DOHH2 (cell line): Measurements from ENCODE around the gene NAT10.

ENCODE experiments used
- H3F3A ChIP-seq: fragments of 200-600 bp; sonication (generic), shearing (Covaris generic); 2 replicates; pipeline ENCODE4 v1.6.0; 2016; ENCODE audit warnings: antibody characterized with exemption, mild to moderate bottlenecking; ENCODE audit not compliant: control insufficient read depth, insufficient read depth
- H3K27ac ChIP-seq: fragments of 200-600 bp; sonication (generic); 2 replicates; pipeline ENCODE4 v1.5.1; 2014; ENCODE audit warnings: low read depth, mild to moderate bottlenecking, low read length, moderate library complexity
- H3K27me3 ChIP-seq: fragments of 200-600 bp; sonication (generic); 2 replicates; pipeline ENCODE4 v1.6.1; 2014; ENCODE audit warnings: mild to moderate bottlenecking, low read length, mixed read lengths; ENCODE audit not compliant: control insufficient read depth
- H3K36me3 ChIP-seq: fragments of 200-600 bp; sonication (generic); 2 replicates; pipeline ENCODE4 v1.6.1; 2014; ENCODE audit warnings: mild to moderate bottlenecking, low read length, moderate library complexity, mixed read lengths; ENCODE audit not compliant: control insufficient read depth
- H3K4me1 ChIP-seq: fragments of 200-600 bp; sonication (generic); 2 replicates; pipeline ENCODE4 v1.6.1; 2014; ENCODE audit warnings: mild to moderate bottlenecking, low read length, mixed read lengths; ENCODE audit not compliant: control insufficient read depth
- H3K4me2 ChIP-seq: fragments of 200-600 bp; sonication (generic); 2 replicates; pipeline ENCODE4 v1.6.0; 2014; ENCODE audit warnings: mild to moderate bottlenecking, low read length, moderate library complexity
- H3K4me3 ChIP-seq: fragments of 200-600 bp; sonication (generic); 2 replicates; pipeline ENCODE4 v1.5.1; 2014; ENCODE audit warnings: mild to moderate bottlenecking, low read length, mixed read lengths
- H3K79me2 ChIP-seq: fragments of 200-600 bp; sonication (generic); 2 replicates; pipeline ENCODE4 v1.6.1; 2014; ENCODE audit warnings: mild to moderate bottlenecking, low read length, mixed read lengths; ENCODE audit not compliant: control insufficient read depth
- H3K9me2 ChIP-seq: fragments of 200-600 bp; sonication (generic); replicated peaks from 2 replicates; pipeline ENCODE4 v1.6.1; 2014; ENCODE audit warnings: mild to moderate bottlenecking, low read length, mixed read lengths; ENCODE audit not compliant: control insufficient read depth
- H3K9me3 ChIP-seq: fragments of 200-600 bp; sonication (generic); 2 replicates; pipeline ENCODE4 v1.6.1; 2014; ENCODE audit warnings: antibody characterized with exemption, low read length, mixed read lengths; ENCODE audit not compliant: control insufficient read depth, insufficient read depth
- H4K20me1 ChIP-seq: fragments of 200-600 bp; sonication (generic); 2 replicates; pipeline ENCODE4 v1.6.0; 2014; ENCODE audit warnings: low read depth, mild to moderate bottlenecking, antibody characterized with exemption, low read length, moderate library complexity; ENCODE audit not compliant: control insufficient read depth, insufficient read depth
- EZH2phosphoT487 ChIP-seq: fragments of 200-600 bp; sonication (generic); IDR thresholded peaks from 2 replicates; pipeline ENCODE4 v1.6.1; 2017; ENCODE audit warnings: borderline replicate concordance, mild to moderate bottlenecking, antibody characterized with exemption, low read length, moderate library complexity, mixed read lengths
- TF ChIP-seq, protein P1 (sequence below): fragments of 200-600 bp; sonication (generic); IDR thresholded peaks from one replicate; pipeline ENCODE4 v1.5.1; 2014; ENCODE audit warnings: antibody characterized with exemption, mild to moderate bottlenecking, low read depth, low read length; ENCODE audit not compliant: poor library complexity, severe bottlenecking

The NAT10 gene

DNA sequence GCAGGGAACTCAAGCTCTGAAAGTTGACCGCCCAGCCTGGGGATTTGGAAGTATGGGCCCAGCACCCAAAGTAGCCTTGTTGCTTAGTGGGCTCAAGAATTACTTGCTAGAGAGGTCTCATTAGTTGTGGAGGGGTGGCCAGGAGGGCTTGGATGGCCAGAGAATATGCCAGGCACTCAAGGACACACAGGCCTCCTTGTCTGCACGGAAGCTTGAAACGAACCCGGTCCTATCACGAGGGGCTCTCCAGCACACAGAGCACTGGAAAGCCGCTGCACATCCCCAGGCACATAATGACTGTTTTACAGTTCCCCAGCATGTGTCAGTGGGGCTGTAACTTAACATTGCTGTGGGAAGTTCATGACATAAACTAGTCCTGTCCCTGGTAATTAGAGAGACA, 55.9 kb downstream of the NAT10 start:
- Histone ChIP-seq H4K20me1 (no peaks in the 10 kb centered on the region), H3K36me3 (no peaks in the 10 kb centered on the region), H3F3A (no peaks in the 10 kb centered on the region), H3K4me1 (no peaks in the 10 kb centered on the region), H3K9me2 (no peaks in the 10 kb centered on the region), H3K79me2 (no peaks in the 10 kb centered on the region), H3K9me3 (no peaks in the 10 kb centered on the region), H3K27ac (no peak overlapping the region), H3K4me3 (no peak overlapping the region), H3K27me3 (no peaks in the 10 kb centered on the region), H3K4me2 (no peak overlapping the region)
- TF ChIP-seq, protein P1, sequence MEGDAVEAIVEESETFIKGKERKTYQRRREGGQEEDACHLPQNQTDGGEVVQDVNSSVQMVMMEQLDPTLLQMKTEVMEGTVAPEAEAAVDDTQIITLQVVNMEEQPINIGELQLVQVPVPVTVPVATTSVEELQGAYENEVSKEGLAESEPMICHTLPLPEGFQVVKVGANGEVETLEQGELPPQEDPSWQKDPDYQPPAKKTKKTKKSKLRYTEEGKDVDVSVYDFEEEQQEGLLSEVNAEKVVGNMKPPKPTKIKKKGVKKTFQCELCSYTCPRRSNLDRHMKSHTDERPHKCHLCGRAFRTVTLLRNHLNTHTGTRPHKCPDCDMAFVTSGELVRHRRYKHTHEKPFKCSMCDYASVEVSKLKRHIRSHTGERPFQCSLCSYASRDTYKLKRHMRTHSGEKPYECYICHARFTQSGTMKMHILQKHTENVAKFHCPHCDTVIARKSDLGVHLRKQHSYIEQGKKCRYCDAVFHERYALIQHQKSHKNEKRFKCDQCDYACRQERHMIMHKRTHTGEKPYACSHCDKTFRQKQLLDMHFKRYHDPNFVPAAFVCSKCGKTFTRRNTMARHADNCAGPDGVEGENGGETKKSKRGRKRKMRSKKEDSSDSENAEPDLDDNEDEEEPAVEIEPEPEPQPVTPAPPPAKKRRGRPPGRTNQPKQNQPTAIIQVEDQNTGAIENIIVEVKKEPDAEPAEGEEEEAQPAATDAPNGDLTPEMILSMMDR, result no peak
- TF ChIP-seq EZH2phosphoT487, result no peak

DNA sequence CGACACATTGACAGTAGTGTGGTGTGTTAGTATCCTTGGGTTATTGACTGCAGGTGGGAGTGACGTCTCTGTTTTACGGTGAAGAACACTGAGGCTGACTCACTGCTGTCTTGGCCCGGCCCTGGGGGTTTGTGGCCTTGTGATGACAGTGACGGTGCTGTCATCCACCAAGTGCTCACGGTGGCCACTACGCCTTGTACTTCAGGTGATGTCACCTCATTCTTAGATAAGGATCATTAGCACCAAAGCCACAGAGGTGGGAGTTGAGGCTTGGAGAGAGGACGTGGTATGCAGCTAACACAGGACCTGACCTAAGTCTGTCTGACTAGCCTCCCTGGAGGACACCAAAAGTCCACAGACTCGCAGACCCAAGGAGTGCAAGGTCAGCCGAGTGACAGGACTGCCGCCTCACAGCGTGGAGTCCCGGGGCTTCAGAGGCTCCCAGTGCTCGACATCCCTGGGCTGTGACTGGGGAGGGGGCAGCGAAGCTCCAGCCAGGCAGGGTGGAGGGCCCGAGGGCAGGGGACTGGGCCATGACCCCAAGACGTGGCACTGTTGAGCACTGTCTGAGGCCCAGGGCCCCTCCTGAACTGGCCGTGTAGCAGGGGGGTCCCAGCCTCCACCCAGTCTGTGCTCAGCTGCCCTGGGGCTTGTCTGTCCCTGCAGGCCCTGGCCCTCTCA, 56.5 kb downstream of the NAT10 start:
- H4K20me1 ChIP-seq, result no peaks in the 10 kb centered on the region; the same call in 1 of the 2 replicates
- no peak for TF ChIP-seq EZH2phosphoT487
- TF ChIP-seq, protein P1, result no peak
- no peak overlapping the region for H3K4me2 ChIP-seq
- H3K4me1 ChIP-seq, result no peaks in the 10 kb centered on the region
- H3K36me3 ChIP-seq, result no peaks in the 10 kb centered on the region
- no peaks in the 10 kb centered on the region for H3K9me3 ChIP-seq
- no peak overlapping the region for H3K27ac ChIP-seq
- H3K4me3 ChIP-seq, result no peak overlapping the region
- H3F3A ChIP-seq, result no peaks in the 10 kb centered on the region
- H3K9me2 ChIP-seq, result no peaks in the 10 kb centered on the region
- H3K27me3 ChIP-seq, result no peaks in the 10 kb centered on the region
- H3K79me2 ChIP-seq, result no peaks in the 10 kb centered on the region

DNA sequence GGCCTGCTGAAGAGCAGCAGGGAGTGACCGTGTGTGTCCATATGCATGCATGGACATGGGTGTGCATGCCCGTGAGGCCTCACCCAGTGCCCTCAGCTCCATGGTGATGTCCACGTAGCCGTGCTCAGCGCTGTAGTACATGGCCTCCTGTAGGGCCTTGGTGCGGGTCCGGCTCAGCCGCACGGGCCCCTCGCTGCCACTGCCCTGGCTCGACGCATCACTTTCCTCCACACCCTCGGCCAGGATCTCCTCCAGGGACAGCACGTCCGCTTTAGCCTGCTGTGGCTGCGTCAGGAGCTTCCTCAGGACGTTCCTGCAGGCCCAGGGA, 57.0 kb downstream of the NAT10 start:
- Histone ChIP-seq H3K4me3 (no peak overlapping the region), H4K20me1 (no peaks in the 10 kb centered on the region; the same call in 1 of the 2 replicates), H3K27ac (no peak overlapping the region), H3K79me2 (no peaks in the 10 kb centered on the region), H3K4me1 (no peaks in the 10 kb centered on the region), H3K4me2 (no peak overlapping the region), H3K36me3 (no peaks in the 10 kb centered on the region), H3K9me3 (no peaks in the 10 kb centered on the region), H3K27me3 (no peaks in the 10 kb centered on the region), H3F3A (no peaks in the 10 kb centered on the region), H3K9me2 (no peaks in the 10 kb centered on the region)
- TF ChIP-seq EZH2phosphoT487, result no peak
- TF ChIP-seq, protein P1, result no peak
